ENCODE results near the gene UGT8.

DNA sequence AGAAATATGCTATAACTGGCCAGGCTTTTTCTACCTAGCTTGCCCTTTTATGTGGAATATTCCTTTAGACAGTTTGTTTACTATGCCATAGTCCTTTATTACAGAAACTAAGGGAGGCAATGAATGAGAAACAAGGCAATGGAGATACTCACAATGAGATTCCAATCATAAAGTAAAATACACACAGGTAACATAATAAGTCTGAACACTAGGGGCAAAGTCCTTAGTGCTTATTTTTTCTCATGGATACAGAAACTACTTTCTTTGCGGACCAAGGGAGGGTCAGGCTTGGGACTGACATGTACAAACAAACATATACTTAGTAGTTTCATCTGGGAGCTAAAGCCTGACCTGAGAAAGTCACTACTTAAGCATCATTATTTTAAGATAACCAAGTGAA is 16.0 kb upstream of the UGT8 start:
- TF ChIP-seq, protein P1, sequence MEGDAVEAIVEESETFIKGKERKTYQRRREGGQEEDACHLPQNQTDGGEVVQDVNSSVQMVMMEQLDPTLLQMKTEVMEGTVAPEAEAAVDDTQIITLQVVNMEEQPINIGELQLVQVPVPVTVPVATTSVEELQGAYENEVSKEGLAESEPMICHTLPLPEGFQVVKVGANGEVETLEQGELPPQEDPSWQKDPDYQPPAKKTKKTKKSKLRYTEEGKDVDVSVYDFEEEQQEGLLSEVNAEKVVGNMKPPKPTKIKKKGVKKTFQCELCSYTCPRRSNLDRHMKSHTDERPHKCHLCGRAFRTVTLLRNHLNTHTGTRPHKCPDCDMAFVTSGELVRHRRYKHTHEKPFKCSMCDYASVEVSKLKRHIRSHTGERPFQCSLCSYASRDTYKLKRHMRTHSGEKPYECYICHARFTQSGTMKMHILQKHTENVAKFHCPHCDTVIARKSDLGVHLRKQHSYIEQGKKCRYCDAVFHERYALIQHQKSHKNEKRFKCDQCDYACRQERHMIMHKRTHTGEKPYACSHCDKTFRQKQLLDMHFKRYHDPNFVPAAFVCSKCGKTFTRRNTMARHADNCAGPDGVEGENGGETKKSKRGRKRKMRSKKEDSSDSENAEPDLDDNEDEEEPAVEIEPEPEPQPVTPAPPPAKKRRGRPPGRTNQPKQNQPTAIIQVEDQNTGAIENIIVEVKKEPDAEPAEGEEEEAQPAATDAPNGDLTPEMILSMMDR (IDR thresholded peaks at IDR 0.05; ENCODE audit: insufficient read depth, low read depth, low read length) = no peak
- TF ChIP-seq EZH2 (IDR thresholded peaks at IDR 0.05; ENCODE audit: insufficient read depth, low read length) = no peak

Data from astrocyte (in vitro differentiated cells and primary cell).